NCI-H774 (cell line): ENCODE measurements around the gene LENG9.
"Not testable (repeated sequence)": the region's sequence is repeated elsewhere in the genome, so short reads cannot be mapped to it uniquely, and the experiment has no call there.

Experiments used
- DNase-seq: peaks from one replicate; lab custom pipeline; 2025; lab: John Stamatoyannopoulos, UW

Gene LENG9

DNA sequence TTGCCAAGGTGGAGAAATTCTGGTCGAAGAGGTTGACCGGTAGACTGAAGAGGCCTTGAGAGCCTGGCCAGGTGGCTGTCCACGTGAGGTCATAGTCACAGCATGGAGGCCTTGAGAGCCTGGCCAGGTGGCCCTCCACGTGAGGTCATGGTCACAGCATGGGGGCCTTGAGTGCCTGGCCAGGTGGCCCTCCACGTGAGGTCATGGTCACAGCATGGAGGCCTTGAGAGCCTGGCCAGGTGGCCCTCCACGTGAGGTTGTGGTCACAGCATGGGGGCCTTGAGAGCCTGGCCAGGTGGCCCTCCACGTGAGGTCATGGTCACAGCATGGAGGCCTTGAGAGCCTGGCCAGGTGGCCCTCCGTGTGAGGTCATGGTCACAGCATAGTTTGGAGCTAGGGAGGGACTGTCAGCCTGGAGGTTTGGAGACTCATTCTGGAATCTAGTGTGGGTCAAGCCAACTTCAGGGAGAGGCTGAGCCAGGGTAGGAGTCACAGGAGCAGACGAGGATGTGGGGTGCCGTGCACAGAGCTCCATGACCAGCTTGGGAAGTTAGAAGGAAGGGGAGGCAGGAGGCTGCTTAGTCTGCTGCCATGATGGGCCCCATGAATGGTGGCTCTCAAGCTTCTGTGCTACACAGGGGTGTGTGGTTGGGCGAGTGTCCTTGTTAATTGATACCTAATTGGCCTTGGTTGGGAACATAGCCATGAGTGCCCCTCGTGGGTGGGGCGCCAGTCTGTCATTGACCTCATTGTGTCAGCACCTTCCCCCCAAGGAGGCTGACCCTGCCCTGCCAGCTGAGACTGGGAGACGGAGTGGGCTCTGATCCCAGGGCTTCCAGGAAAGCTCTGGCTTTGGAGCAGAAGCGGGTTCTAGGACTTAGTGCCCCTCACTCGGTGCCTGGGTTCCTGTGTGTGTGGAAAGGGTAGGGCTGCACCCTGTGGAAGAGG is 4.0 kb downstream of the LENG9 start:
- DNase-seq = peak; percentile 47

DNA sequence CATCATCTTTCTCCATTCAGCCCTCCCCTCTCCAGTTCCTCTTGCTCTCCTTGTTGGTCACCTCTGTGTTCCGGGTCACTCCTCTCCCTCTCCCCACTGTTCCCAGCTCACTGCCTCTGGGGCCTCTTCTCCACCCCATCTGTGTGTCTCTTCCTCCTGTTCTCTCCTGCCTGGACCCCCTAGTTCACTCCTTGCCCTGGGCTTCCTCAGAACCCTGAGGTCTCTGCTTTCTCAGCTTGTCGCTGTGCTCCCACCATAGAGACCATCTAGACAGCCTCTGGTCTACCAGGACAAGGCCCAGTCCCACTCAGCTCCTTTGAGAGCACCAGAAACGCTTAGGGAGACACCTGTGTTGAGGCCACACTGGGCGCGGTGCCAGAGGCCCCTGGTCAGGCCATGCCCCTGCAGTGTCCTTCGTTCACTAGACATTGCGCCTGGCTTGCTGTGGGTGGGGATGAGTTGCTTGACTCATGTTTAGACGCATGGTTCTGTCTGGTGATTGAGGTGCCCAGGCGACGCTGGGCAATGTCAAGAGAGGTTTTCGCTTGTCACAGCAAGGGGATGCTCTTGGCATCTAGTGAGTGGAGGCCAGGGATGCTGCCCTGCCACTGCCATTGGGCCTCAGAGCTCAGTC is 4.8 kb downstream of the LENG9 start:
- no peak for DNase-seq

DNA sequence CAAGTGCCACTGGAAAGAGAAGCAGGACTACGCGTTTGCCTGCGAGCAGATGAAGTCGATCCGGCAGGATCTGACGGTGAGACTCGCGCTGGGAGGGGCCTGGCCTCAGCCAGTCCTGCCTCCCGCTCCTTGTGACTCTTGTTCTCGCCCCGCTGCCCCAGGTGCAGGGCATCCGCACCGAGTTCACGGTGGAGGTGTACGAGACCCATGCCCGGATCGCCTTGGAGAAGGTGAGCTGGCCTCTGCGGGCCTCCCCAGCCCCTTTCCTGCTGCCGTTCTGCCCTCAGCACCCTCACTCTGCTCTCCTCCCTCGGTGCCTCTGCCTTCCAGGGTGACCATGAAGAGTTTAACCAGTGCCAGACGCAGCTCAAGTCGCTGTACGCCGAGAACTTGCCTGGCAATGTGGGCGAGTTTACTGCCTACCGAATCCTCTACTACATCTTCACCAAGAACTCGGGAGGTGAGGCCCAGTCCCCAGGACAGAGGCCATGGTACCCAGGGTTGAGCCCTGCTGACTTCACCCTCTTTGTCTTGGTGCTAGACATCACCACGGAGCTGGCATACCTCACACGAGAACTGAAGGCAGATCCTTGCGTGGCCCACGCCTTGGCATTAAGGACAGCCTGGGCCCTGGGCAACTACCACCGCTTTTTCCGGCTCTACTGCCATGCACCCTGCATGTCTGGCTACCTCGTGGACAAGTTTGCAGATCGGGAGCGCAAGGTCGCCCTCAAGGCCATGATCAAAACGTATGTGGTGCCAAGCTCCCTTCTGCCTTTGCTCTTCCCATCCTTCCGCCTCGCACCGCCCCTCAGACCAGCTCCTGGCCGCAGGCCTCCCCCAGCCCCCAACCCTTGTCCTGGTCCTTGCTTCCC is 5.6 kb downstream of the LENG9 start:
- no peak for DNase-seq

DNA sequence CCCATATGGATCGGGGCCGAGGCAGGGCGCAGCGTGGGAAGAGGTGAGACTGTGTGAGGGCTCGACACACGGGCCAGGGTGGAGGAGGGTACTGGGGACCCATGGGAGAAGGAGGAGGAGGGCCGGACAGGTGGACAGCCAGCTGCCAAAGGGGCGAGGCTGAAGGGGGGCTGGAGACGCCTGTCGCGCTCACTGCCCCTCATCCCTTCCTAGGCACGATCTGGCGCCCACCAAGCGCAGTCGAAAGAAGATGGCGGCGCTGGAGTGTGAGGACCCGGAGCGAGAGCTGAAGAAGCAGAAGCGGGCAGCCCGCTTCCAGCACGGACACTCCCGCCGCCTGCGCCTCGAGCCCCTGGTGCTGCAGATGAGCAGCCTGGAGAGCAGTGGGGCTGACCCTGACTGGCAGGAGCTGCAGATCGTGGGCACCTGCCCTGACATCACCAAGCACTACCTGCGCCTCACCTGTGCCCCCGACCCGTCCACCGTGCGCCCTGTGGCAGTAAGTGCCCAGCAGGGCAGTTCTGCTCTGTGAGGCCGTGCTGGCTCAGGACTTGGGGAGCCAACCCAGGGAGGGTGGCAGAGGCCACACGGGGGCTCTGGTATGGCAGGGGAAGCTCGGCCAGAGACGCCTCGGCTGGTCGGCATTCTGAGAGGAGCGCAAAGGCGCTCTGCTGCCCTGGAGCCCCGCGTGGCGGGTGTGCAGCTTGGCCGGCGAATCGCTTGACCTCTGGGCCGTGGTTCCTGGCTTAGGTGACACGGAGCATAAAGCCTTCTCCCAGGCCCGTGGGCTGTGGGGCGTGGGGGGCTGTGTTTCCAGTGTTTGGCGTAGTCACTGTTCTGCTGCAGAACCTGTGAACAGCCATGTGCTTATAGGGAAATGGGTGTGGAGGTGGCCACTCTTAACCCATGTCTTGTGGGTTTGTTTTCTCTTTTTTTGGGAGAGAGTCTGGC is 6.9 kb downstream of the LENG9 start:
- DNase-seq = no peak

DNA sequence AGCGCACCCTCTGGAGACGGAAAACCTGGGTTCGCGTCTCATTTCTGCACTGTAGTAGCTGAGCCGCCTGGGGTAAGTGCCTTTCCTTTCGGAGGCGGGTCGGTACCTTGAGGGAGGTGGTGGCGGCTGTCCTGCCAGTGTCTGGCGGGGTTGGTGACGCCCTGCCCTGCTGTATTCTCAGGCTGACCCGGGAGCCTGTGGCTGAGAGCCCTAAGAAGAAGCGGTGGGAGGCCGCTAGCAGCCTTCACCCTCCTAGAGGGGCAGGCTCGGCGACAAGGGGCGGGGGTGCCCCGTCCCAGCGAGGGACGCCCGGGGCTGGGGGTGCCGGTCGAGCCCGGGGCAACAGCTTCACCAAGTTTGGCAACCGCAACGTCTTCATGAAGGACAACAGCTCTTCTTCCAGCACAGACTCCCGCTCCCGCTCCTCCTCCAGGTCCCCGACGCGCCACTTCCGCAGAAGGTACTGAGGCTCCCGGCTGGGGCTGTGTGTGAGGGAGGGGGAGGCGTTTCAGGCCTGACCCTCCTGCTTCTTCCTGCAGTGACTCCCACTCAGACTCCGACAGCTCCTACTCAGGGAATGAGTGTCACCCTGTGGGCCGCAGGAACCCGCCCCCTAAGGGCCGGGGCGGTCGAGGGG is 7.7 kb downstream of the LENG9 start:
- DNase-seq = no peak

DNA sequence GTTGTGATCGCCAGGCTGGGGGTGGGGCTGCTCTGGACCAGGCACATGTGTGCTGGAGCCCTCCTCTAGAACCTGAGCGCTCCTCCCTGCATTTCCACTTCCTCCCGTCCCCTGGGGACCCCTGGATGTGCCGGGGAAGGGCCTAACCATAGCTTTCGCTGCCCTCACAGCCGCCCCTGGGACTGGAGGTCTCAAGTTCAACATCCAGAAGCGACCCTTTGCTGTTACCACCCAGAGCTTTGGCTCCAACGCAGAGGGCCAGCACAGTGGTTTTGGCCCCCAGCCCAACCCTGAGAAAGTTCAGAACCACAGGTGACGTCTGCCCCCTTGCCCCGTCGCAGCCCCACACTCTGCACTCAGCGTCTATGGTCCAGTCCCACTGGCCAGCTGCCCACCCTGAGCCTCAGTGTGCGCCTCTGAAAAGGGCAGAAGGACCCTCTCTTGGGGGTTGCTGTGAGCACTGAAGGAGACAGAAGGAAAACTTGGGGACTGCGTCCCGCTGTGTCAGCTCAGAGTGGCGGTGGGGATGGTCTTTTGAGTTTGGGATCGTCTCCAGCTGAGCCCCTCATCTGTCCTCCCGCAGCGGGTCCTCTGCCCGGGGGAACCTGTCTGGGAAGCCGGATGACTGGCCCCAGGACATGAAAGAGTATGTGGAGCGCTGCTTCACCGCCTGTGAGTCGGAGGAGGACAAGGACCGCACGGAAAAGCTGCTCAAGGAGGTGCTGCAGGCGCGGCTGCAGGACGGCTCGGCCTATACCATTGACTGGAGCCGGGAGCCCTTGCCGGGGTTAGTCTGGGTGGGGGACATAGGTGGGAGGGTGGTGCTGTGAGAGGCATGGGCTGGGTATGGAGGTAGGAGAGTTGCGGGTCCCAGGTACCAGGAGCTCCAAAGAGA is 8.6 kb downstream of the LENG9 start:
- no peak for DNase-seq

DNA sequence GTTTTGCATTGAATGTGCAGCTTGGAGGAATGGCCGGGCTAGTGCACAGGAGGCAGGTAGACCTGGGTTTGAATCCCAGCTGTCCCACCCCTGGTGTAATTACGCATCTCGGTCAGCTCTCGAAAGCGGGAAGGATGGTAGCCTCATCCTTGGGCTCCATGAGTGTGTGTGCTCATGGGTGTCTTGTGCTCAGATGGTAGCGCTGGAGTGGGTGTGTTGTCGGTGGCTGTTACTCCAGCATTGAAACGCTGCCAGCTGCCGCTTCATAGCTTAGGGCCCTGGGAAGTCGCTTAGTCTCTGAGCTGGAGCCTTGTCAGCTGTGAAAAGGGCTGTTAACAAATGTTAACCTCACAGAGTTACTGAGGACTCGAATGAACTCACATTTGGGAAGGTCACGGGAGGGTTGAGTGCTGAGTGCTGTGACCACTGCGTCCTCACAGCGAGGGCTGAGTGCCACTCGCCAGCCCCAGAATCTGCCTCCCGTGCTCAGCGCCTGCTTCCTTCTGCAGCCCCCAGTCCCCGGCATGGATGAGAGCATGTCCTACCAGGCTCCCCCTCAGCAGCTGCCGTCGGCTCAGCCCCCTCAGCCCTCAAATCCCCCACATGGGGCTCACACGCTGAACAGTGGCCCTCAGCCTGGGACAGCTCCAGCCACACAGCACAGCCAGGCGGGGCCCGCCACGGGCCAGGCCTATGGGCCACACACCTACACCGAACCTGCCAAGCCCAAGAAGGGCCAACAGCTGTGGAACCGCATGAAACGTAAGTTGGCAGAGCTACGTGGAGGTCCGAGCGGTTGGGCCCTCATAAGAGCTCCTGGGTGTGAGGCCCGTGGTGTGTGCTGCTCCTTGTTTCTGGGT is 9.4 kb downstream of the LENG9 start:
- DNase-seq = no peak

DNA sequence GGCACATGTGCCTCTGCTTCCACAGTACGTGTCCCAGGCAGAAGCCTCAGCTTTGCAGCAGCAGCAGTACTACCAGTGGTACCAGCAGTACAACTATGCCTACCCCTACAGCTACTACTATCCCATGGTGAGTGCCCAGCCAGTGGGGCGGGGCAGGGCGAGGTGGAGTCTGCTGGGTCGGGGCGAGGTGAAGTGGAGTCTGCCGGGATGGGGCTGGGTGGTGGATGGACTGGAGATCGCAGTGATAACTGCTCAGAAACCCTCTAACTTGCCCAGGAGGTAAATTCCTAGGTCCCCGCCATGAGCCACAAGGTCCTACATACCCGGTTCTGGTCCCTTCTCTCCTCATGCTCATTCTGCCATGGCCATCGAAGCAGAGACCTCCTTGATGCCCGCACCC is 11.0 kb downstream of the LENG9 start:
- no peak for DNase-seq

DNA sequence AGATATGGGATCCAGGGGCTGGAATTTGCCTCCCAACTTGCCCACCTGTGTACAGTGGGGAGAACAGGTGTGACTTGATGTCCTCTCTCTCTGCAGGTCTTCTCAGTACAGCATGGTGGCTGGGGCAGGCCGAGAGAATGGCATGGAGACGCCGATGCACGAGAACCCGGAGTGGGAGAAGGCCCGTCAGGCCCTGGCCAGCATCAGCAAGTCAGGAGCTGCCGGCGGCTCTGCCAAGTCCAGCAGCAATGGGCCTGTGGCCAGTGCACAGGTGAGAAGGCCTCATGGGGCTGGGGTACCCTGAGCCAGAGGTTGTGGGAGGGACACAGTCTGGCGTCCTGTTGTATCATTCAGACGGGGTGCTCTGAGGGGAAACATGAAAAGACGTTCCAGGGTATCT is 11.6 kb downstream of the LENG9 start:
- DNase-seq = no peak

DNA sequence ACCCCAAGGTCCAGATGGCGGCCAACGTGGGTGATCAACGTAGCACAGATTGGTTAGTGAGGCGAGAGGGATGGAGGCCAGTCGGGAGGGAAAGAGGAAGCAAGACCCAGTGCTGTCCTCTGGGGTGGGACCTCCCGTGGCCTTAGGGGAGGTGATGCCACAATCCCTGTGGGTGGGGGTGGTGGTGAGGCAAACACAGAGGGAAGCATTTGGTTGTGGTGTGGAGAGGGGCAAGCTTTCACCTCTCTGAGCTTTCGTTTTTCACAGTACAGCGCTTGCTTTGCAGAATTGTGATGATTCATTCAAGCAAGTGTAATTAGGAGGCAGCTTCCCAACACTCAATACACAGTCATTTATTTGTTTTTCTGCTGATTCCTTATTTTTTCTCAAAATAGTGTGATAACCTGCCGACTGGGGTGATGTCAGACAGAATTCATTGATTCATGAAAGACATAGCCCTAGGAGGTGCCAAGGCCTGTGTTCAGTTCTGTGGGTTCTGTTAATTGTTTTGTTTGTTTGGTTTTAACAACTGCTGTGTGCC is 12.2 kb downstream of the LENG9 start:
- DNase-seq = peak; percentile 9

DNA sequence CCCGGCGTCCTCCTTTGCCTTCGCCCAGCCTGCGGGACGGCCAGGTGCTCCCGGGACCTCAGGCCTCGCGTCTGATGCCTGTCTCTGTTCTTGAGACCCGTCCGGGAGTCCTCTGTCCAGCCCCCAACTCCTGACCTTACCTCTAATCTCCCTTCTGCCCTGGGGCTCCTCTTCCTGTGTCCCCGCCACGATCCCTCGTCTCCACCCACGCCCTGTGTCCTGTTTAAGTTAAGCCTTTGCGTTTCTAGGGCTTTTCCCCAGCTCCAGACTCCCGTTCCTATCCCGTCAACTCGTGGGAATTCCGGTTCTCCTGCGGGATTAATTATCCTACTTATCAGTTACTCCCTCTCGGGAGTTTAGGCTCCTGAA is 13.9 kb downstream of the LENG9 start:
- no peak for DNase-seq

DNA sequence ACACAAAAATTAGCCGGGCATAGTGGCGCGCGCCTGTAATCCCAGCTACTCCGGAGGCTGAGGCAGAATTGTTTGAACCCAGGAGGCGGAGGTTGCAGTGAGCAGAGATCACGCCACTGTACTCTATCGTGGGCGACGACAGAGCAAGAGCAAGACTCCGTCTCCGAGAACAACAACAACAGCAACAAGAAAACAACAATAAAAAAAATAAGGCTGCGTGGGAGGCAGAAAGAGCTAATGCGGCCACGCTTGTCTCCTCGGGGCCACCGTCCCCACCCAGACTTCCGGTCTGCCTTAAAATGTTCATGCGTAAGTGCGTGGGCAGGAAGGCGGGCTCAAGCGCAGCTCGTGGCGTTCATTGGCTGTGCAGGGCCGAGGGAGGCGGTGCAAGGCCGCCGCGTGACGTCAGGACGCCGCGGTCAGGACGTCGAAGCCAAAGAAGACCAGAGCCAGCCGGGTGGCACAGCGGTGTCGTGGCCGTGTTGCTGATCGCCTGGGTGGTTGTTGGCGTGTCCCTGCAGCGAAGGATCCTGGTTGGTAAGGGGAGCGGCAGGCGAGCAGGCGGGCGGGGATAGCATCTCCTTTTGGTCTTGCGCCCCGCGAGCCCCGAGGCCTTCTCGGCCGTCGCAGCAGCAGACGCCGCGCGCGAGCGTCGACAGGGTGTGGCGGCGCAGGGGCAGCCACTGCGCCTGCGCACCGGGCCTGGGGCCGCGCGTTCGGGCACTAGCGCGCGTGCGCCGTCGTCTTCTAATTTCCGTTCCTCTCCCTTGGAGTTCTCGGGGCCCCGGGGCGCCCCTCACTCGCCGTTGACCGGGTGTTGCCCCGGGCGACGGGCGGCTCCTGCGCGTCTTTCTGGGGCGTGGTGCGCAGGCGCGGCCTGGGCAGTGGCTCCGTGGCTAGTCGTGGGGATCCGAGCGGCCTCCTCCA is 14.5 kb downstream of the LENG9 start, which contains the start of gene LENG8:
TSS of gene LENG8 (plus strand) at position 426 of the 927 bp plus-strand sequence. CDS start 2,146 bp downstream, outside the sequence.
- DNase-seq = peak; percentile 95

DNA sequence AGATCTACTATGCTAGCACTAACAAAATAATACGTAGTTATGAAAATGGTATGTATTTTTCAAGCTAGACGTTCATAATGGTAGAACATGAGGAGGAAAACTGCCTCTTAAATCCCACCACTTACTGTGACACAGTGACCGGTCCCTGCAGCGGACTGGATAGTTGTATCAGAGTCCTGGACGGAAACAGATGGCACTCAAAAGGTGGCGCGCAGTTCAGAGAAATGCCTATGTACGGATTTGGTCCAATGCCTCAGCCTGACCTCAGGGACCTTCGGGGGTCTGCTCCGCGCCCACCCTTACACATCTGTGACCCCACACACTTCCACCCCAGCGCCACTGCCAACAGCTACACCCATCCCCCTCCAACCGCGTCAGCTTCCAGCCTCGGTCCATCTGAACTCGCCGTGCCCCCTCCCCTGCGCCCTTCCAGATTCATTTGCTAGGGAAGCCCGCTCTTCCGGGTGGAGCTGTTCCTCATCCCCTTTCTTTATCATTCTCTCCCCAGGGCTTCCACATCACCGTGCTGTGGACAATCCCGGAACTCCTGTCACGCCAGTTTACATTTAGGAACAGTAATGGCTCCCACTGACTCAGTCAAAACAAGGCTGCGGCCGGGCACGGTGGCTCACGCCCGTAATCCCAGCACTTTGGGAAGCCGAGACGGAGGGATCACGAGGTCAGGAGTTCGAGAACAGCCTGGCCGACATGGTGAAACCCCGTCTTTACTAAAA is 15.4 kb downstream of the LENG9 start:
- DNase-seq = no peak

DNA sequence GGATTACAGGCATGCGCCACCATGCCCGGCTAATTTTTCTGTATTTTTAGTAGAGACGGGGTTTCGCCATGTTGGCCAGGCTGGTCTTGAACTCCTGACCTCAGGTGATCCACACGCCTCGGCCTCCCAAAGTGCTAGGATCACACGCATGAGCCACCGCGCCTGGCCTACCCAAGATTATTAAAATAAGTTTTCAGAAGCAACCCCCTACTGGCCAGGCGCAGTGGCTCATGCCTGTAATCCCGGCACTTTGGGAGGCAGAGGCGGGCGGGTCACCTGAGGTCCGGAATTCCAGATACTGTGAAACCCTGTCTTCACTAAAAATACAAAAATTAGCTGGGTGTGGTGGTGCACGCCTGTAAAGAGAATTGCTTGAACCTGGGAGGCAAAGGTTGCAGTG is 17.2 kb downstream of the LENG9 start:
- not testable (repeated sequence) for DNase-seq

DNA sequence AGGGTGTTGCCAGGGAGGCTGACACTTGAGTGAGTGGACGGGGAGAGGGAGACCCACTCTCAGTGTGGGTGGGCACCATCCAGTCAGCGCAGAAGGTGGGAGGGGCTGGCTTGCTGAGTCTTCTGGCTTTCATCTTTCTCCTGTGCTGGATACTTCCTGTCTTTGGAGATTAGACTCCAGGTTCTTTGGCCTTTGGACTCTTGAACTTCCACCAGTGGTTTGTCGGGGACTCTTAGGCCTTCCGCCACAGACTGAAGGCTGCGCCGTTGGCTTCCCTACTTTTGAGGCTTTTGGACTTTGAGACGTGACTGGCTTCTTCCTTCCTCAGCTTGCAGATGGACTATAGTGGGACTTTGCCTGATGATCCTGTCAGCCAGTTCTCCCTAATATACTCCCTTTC is 18.8 kb downstream of the LENG9 start:
- no peak for DNase-seq

DNA sequence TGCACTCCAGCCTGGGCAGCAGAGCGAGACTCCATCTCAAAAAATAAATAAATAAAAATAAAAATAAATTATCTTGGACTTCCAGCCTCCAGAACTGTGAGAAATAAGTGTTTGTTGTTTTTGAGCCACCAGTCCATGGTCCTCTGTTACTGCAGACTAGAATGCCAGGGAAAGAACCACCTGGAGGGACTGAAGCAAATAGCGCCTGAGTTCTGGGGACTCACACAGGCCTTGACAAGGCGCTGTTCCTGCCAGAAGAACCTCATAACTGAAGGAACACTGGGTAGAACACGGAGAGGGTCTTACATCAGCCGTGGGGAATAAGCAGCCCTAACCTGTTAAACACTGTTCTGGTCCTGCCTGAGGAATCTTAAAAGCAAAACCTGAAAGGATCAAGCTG is 22.9 kb downstream of the LENG9 start:
- no peak for DNase-seq
